AG09309 (cell line): ENCODE results near the gene PLEKHM2.

Source experiments
- DNase-seq: peaks from one replicate; pipeline ENCODE4 v3.0.0-alpha.2; 2010; ENCODE audit warnings: low read depth
- H3K4me3 ChIP-seq: 2 replicates; pipeline ENCODE4 v1.5.1; 2011; ENCODE audit warnings: mild to moderate bottlenecking, low read depth, low read length, moderate library complexity; ENCODE audit not compliant: control insufficient read depth
- TF ChIP-seq, protein P1 (sequence below): IDR thresholded peaks from 2 replicates; pipeline ENCODE4 v1.5.1; 2011; ENCODE audit warnings: mild to moderate bottlenecking, low read depth, low read length, inconsistent platforms; ENCODE audit not compliant: insufficient read depth, control insufficient read depth; ENCODE audit errors: missing control alignments

The PLEKHM2 gene

DNA sequence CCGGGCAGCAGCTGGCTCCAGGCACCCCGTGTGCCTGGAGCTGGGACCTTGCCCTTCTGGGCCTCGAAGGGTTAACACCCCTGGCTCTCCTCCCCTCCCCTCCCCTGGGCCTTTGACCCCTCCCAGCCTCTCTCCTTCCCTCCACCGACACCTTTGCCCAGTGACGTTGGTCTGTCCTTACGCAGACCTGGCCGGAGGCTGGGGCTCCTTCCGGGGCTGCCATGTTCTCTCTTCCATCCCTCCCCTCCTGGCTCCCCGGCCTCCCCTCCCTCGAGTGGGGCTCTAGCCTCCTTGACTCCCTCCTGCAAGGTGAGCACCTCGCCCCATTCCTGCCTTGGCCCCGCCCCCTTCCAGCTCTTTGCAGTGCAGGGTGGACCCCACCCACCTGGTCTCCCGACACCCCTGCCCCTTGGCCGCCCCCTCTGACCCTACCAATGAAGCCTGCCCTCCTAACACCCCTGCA is 58.2 kb downstream of the PLEKHM2 start, which contains the start of gene TMEM82:
Gene TMEM82, plus strand, starts transcription at position 161 of the 463 bp plus-strand sequence. Its CDS starts 61 bp downstream, at position 222.
- DNase-seq = no peak
- TF ChIP-seq, protein P1, sequence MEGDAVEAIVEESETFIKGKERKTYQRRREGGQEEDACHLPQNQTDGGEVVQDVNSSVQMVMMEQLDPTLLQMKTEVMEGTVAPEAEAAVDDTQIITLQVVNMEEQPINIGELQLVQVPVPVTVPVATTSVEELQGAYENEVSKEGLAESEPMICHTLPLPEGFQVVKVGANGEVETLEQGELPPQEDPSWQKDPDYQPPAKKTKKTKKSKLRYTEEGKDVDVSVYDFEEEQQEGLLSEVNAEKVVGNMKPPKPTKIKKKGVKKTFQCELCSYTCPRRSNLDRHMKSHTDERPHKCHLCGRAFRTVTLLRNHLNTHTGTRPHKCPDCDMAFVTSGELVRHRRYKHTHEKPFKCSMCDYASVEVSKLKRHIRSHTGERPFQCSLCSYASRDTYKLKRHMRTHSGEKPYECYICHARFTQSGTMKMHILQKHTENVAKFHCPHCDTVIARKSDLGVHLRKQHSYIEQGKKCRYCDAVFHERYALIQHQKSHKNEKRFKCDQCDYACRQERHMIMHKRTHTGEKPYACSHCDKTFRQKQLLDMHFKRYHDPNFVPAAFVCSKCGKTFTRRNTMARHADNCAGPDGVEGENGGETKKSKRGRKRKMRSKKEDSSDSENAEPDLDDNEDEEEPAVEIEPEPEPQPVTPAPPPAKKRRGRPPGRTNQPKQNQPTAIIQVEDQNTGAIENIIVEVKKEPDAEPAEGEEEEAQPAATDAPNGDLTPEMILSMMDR = no peak

DNA sequence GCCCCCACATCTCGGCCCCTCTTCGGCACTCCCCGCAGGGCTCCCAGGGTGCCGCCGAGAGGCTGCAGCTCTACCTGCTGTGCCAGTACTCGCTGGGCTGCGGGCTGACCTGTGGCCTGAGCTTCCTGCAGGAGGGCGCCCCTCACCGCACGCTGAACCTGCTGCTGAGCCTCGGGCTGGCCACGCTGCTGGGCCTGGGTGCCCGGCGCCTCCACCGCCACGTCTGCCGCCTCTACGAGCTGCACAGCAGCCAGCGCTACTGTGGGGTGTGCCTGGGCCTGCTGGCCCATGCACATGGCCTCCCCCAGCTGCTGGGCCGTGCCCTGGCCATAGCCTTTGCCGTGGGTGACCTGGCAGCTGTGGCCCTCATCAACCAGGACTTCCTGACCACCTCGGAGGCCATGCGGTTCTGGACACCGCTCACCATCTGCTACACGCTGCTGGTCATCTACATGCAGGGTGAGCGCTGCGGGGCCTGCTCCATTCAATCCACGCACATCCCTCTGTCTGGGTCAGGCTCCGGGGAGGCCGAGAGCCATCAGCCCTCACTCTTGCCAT is 60.1 kb downstream of the PLEKHM2 start:
- TF ChIP-seq, protein P1 = no peak
- DNase-seq = no peak
- H3K4me3 ChIP-seq = no peak overlapping the region

More for the DNA sequence above, 58.2 kb downstream of the PLEKHM2 start, which contains the start of gene TMEM82:
- no peak within 1 kb of the TSS for H3K4me3 ChIP-seq

DNA sequence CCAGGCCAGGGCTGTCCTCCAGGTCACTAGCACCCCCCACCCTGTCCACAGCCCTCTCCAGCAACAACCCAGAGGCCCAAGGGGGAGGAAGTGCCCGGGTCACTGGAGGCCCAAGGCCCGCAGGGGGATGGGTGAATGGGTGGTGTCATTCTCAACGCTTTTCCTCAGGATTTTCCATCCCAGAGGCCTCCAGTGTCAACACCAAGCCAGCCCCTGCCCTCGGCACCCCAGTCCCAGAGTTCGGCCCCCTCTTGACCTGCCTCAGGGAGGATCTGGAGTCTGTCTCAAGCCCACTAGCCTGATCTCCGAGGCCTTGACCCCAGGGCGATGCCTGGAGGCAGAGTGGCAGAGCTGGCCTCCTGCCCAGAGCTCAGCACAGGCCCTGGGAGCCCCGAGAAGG is 63.3 kb downstream of the PLEKHM2 start:
- no peak overlapping the region for H3K4me3 ChIP-seq
- TF ChIP-seq, protein P1 = no peak
- no peak for DNase-seq

DNA sequence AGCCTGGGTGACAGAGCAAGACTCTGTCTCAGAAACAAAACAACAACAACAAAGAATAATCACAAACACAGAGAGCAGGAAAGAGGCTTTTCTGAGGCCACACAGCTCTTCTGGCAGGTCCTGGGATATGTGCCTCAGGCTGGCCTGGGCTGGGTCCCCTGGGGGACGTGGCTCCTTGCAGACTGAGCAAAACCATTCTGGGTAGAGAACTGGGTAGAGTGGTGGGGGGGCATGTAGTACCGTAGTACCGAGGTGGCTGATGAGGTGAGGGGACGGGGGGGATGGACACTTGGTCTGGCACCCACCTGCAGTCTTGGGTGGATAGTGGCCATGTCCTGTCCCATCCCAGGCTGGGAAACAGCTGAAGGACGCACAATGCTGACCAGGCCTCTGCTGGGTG is 64.1 kb downstream of the PLEKHM2 start:
- no peak for DNase-seq
- H3K4me3 ChIP-seq = no peak overlapping the region
- TF ChIP-seq, protein P1 = no peak

DNA sequence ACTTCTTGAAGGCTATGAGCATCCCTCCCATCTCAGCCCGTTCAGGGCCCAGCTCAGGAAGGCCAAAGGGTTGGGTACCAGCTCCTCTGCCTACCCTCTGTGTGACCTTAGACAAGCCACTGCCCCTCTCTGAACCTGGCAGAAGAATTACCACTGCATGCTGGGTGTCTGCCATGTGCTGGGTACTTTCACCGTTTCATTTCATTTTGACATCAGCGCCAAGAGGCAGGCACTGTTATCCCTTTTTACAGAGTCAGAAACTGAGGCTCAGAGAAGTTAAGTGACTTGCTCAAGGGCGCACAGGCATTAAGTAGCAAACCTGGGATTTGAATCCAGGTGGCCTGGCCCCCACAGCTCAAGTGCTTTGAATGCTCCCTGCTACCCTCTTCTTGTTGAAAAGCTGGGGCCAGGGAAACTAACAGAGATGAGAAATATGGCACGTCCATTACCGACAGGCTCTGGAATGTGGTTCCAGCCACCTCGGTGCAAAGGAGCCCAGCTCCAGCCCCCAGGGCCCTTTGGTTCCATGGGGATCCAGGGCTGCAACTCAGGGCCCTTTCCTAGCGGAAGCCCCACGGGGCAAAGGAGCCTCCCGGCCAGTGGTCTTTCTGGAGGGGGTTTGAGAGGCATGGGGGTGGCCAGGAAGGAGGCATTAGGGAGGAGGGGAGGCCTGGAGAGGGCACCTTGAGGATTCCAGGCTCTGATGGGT is 64.7 kb downstream of the PLEKHM2 start:
- no peak for DNase-seq
- TF ChIP-seq, protein P1 = no peak
- no peak overlapping the region for H3K4me3 ChIP-seq

DNA sequence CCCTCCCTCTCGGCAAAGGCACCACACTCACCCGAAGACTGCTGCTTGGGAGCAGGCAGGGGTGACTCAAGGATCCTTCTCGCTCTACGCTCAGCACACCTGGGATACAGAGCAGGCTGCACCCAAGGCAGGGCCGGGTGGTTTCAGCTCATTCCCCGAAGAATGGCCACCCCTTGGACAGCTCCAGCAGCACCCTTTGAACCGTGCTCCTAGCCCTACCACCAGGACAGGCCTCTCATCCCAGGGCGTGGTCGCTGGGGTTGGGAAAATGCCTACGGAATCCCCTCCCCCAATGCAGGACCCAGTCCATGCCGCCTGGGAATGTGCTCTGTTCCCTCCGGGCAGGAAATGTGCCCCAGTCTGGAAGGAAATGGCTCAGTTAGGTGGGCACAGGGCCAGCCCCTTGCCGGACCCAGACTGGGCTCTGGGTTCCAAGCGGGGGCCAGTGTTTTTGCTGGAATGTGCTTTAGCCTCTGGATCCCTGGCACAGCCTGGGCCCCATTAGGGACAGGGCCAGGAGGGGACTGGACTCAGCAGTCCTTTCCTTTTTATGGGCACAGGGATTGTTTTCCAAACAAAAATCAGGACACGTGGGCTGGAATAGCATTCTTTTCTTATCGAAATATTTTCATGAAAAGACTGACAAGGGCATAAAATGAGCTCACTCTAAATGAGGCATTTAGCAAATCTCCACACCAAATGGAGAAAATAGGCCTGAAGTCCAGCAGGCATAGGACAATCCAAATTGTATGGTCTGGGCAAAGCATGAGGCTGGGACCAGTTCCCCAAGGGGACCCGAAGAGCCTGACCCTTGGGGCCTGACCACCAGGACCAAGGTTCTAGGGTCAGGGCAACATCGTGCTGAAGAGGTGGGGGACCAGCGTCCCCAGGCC is 65.5 kb downstream of the PLEKHM2 start:
- no peak overlapping the region for H3K4me3 ChIP-seq
- TF ChIP-seq, protein P1 = no peak
- DNase-seq = no peak
